ENCODE data around the gene FOSL2.

Gene FOSL2

DNA sequence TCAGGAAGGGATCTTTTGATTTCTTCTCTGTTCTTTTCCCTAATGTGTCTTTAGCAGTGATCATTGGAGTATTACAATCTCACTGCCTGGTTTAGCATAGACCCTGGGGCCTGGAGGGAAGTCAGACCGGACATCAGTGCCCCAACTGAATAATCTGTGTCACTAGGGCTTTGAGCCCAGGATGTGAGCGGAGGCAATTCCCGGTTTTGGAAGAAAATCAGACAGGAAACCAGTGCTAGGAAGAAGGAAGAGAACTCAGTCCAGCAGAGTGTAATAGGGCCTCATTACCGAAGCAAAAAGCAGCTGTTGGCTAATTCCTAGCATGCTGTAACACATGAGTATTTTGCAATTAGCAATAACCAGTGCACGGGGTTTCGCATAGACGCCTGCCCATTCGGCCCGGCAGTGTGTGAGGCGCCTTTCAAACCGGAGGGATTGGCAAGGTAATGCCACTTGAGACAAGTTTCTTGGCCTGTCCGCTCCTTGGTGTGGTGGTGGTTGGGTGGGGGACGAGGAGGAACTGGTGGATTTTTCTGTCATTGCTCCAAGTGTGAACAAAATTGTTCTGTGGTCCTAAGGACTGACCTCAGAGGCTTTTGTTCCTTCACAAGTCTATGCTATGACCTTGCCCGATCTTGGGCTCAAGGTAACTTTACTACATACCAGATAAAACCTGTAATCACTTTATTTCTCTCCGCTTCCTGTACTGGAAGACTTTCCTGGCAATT lies 2.8 kb downstream of the FOSL2 start:
- DNase-seq (ENCODE audit: low read depth), result no peak

DNA sequence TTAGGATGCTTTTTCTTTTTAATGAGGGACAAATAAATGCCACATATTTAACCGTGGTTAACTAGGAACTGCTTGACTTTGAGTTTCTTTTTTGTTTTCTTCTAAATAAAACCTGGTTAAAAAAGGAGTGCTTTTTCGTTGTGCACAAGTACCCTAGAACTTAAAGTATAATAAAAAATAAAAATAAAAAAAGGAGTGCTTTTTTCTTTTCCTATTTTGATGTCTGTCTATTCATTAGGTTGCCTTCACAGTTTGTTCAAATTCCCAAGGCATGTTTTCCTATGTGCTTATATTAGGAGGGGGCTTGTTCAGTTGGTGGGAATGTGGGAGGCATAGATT lies 4.4 kb downstream of the FOSL2 start:
- DNase-seq (ENCODE audit: low read depth), result no peak

DNA sequence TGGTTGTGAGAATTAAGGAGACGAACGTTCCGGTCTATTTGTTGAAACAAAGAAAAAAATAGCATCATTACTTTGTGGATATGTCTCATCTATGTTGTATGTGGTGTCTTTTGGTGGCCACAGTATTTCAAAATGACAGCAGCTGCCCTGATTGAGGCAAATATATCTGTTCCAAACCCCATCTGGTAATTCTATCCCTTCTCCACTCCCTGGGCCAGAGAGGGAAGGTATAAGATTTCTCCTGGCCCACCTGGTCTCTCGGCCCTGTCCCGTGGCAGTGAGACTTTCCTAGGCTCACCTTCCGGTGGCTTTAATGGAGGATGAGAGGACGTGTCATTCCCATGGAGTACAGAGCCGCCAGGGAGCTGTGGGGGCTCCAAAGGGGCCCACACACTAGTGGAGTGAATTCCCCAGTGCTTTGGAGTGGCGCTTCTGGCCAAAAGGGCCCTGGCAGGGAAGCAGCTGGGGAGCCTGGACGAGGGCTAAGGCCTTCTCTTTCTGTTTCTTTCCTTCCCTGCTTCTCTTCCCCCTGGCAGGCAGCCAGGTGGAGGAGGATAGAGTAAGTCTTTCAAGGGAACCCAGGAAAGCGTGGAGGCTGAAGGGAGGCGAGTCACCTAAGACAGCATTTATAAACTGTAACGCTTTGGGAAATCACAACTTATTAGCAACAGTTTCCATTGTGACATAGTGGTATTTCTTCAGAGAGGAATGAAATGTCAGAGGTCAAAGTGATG lies 5.6 kb downstream of the FOSL2 start:
- no peak for DNase-seq (ENCODE audit: low read depth)

DNA sequence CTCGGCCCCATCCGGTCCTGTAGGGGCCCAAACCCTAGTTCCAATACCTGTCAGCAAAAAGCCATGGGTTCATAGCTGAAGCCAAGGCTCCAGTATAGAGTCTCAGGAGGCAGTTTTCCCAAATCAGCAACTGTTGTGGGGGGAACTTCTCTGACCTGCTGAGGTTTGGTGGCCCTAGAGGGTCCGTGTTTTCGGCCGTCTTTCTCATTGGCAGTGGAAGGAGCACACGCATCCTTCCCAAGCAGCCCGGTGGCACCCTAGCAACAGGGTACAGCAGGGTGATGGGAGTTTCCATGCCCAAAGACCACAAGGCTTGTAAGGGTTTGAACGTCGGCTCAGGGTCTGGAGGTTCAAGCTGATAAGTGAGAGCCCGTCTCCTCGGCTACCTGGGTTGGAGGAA lies 6.6 kb downstream of the FOSL2 start:
- DNase-seq (ENCODE audit: low read depth), result no peak

DNA sequence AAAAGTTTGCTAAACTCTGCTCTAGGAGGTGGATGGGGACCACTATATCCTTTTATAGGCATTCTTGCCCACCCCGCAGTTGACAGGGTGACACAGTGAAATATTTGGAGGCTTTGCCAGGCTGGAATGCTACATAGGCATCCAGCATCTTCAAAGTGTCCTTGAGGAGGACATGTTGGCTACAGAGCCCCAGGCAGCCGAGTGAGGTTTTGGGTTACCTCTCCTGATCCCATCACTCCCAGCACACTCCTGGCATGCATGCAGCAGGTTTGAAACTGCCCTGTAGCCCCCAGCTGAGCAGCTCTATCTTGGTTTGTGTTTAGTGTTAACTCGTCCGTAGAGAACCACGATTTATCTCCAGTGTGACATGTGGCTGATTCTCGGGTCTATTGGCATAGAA lies 7.3 kb downstream of the FOSL2 start:
- DNase-seq (ENCODE audit: low read depth), result no peak

DNA sequence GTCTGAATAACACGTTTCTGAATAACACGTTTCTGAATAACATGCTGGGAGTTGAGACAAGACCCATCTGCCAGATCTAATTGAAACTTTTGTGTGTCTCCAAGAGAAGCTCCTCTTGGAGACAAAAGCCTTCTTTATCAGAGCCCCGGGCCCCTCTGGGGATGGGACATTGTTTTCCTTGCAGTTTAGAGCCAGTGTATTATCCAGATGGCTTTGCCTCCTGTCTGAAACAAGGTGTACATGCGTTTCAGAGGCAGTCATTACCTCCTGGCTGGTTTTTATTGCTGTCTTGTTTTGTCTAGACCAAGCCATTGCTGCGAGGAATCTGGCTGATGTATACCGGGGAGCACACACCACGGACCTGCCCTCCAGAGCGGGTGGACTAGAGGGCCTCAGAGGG lies 7.8 kb downstream of the FOSL2 start:
- DNase-seq (ENCODE audit: low read depth), result no peak

DNA sequence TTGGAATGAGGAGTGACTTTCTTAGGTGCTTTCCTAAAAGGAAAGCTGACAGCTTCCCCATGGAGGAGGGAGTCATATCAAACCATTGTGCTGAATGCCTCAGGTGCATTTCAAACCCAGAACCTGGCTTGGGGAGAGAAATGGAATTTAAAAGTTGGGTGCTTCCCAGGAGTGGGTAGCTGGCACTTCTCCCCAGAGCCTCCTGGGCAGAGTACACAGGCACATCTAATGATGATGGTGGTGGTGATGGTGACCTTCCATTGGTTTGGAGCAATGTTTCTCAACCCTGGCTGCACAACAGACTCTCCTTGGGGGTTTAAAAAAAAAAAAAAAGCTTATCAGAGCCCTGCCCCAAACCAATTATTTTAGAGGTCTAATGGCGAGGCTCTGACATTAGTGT lies 8.3 kb downstream of the FOSL2 start:
- no peak for DNase-seq (ENCODE audit: low read depth)

DNA sequence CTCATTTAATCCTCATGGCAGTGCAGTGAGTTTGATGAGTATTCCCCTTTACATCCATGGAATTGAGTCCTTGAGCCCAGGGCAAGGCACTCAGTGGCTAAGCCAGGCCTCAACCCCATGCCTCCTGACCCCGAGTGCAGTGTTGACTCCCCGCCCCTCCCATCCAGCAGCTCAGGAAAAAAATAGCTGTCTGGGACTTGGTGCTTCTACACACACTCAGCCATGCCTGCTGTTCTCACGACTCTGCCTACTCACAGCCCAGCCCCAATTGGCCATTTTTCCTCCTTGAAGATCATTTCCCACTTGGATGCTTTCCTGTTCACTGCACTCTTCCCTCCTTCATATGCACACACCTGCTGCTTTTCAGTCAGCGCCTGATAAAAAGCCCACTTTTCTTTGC lies 8.8 kb downstream of the FOSL2 start:
- DNase-seq (ENCODE audit: low read depth), result no peak

DNA sequence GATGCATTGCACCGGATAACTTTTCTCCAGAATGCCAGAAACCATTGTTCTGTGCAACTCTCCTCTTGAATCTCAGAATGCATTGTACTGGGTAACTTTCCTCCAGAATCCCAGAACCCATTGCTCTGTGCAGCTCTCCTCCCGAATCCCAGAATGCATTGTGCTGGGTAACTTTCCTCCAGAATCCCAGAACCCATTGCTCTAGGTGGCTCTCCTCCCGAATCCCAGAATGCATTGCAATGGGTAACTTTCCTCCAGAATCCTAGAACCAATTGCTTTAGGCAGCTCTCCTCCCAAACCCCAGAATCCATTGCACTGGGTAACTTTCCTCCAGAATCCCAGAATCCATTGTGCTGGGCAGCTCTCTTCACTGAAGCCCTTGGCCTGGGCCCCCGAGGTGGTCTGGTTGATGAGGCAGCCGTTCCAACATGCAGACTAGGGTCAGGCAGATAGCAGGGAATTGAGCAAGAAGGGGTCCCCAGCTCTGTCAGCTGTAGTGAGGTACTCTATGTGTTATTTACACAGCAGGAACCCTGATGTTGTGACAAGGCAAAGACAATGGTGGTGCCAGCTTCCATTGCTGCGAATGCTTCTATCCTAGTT lies 9.4 kb downstream of the FOSL2 start:
- DNase-seq (ENCODE audit: low read depth), result no peak

DNA sequence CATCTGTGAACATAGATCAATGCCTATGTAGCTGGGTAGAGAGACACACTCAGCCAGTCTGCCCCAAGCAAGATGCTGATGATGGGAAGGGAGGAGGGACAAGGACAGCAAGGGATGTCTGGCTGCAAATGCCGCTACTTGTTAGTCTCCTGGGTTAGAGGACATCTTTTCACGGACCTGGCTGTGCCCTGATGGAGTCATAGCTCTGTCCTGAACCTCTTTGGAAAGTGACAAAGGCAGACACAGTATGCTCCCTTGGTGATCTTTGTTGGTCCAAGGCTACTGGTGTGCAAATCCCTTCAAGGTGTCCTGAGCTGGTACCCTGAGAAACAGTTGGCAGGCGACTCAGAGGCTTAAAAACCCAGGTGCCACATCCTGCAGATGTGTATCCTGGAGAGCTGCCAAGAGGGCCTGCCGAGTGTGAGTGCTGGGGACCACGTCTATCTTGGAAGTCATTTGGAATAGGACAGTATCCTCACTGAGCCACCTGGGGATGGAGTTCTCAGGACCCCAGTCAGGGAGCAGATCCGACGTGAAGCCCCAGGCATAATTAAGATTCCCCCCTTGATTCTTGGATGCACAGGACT lies 10.8 kb downstream of the FOSL2 start:
- no peak for DNase-seq (ENCODE audit: low read depth)

DNA sequence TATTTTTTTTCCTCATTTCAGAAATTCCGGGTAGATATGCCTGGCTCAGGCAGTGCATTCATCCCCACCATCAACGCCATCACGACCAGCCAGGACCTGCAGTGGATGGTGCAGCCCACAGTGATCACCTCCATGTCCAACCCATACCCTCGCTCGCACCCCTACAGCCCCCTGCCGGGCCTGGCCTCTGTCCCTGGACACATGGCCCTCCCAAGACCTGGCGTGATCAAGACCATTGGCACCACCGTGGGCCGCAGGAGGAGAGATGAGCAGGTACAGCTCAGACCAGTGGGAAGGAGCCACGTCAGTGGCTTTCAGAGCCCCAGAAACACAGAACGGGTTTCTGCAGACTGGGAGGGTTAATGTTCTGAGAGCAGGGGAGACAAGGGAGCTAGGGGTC lies 11.4 kb downstream of the FOSL2 start:
- no peak for DNase-seq (ENCODE audit: low read depth)

DNA sequence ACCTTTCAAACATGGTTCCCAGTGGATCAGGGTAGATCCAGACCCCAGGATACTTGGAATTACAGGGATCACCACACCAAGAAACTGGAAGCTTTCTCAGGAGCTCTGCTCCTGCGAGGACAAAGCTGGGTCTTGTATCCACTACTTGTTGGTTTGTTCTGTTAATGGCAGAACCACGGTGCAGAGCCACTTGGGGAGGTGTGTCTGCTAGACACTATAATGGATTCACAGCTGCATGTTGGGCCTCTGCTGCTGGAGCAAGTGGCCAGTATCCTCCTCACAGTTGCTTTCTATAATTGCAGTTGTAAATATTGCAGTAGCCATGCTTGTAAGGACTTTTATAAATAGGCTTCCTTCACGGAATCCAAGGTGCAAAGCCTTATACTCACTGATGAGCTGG lies 12.9 kb downstream of the FOSL2 start:
- no peak for DNase-seq (ENCODE audit: low read depth)

DNA sequence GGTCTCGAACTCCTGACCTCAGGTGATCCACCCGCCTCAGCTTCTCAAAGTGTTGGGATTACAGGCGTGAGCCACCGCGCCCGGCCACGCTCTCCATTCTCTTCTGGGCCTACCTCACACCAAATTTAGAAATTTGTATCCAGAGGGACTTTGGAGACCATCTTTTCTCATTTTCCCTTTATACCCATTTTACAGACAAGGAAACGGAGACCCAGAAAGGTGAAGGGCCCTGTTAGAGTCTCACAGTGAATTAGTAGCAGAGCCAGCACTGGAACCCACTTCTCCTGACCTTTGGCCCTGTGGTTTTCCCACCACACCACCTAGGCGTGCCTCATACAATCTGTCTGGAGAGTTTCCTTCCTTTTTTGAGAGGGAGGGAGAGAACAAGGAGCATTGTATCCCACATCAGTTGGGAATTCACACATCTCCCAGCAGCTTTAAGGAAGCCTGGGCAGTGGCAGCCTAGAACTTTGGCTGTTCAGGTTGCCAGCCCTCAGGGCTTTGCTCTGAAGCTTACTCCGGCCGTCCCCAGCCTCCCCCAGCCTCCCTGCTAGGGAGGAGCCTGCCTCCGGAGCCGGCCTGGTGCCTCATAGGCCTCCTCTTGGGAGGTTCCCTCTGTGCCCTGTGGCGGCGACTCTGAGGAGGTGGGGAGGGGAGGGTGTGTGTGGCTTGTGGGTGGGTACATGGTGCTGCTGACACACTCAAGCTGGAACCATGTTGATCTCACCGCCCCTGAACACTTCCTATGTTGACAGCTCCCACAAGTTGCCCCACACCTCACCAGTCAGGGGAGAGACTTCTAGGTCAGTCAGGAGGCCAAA lies 13.8 kb downstream of the FOSL2 start:
- DNase-seq (ENCODE audit: low read depth), result peak; percentile 30

DNA sequence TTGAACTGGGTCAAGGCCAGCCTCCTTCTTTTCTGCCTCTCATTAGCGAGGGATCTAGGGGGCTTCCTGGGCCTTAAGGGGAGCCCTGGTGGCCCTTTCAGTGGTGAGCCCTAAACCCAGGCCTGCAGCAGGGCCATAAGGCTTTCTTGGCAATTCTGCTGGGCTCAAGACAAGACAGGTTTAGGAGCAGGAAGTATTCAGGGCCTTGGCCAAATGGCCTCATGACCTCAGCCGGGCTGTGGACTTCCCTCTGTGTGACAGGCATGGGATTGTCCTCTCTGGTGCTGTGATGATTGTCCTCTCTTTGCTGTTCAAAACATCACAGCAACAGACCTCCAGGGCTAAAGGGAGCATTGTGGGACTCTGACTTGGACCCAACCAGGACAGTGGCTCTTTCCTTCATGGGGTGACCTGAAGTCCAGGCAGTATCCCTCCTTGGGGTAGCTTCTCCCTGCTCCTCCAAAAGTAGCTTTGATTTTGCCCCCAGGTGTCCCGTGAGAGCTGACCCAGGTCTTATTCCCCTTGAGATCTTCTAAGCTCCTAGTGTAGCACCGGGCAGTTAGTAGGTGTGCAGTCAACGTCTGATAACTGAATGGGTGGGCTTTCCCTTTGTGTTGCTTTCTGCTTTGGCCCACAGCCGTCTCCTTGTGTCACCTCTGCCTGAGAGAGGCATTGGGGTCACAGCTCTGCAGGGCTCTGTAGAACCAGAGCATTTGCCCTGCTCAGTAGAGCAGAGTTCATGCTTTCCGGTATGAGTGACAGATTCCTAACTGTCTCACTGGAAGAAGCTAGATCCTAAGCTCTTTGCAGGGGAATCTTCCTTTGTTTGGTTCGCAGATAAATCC lies 14.7 kb downstream of the FOSL2 start:
- DNase-seq (ENCODE audit: low read depth), result no peak

DNA sequence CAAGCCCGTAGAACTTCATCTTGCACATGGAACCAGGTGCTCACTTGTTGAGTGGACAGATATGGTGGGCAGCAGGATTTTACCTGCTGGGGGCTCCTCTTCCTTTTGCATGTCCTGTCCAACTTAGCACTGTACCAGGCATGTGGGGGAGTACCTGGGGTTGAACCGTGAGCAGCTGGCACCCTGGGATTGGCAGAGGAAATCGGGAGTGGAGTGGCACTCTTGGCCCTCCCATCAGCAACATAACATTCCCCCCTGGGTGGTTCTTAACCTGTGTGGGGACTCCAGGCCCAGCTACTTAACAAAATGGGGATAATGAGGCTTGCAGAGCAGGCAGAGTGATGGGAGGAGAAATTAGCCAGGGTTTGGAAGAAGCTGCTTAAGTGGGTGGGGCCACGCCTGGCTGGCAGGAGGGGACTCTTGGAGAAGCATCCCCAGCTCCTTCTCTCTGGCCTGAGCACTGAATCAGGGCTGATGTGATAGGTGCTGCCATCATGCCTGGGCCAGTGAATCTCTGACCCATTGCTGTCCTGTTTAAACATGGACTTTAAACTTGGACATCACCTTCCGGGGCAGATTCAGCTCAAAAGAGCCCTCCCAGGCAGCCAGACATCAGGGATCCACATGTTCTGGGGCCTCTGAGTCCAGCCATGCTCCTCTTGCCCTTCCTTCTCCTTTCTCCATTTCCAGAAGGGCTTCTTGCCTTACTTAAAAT lies 15.5 kb downstream of the FOSL2 start:
- no peak for DNase-seq (ENCODE audit: low read depth)

DNA sequence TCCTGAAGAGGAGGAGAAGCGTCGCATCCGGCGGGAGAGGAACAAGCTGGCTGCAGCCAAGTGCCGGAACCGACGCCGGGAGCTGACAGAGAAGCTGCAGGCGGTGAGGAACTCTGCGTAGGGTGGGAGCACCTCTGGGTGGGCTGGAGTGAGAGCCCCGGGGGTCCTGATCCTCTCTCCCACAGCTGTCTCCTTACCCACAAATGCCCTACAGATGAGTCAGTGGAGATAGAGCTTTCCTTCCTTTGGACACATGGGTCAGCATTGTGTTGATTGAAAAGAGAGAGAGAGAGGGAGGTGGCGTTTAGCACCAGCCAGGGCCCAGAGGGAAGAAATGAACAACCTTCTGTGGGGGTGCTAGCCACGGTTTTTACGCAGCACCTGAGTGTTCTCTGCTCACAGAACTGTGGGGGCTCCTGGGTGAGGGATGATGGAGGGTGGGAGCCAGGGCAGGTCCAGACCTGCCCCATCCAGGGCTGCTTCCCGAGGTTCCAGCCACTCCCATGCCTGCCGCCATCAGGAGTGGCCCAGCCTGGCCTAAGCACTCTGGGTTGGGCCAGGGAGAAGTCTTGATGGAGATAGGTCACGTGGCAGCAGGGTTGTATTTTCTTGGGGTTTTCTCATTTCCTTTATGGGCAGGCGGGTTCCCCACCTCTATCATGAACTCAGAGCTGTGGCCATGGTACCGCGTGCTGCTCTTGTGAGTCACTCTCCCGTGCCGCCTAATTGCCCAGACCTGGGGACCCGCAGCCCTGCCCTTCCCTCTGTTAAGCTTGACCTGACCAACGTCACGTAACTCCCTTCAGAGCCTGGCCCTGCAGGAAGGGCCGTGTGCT lies 16.3 kb downstream of the FOSL2 start:
- DNase-seq (ENCODE audit: low read depth), result peak; percentile 55

DNA sequence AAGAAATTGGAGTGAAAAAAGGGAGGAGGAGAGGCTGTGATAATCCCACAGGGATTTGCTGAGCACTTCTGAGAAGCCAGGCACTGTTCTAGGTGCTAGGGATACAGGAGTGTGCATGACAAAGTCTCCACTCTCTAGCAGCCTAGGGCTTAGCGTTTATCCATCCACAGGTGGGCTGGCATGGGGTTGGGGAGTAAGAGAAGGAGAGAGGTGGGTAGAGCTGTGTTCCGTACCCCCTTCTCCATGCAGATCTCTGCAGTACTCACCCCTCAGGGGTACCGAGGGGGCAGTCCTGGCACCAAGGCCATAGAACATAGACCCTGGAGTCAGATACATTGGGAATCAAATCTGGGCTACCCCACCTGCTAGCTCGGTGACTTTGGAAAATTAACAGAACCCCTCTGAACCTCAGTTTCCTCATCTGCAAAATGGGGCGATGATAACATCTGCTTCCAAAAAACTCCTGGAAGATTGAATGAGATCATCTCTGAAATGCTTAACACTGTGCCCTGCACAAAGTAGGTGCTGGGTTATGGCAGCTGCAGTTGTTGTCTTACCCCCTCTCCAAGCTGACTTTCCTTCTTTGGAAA lies 18.6 kb downstream of the FOSL2 start:
- no peak for DNase-seq (ENCODE audit: low read depth)

DNA sequence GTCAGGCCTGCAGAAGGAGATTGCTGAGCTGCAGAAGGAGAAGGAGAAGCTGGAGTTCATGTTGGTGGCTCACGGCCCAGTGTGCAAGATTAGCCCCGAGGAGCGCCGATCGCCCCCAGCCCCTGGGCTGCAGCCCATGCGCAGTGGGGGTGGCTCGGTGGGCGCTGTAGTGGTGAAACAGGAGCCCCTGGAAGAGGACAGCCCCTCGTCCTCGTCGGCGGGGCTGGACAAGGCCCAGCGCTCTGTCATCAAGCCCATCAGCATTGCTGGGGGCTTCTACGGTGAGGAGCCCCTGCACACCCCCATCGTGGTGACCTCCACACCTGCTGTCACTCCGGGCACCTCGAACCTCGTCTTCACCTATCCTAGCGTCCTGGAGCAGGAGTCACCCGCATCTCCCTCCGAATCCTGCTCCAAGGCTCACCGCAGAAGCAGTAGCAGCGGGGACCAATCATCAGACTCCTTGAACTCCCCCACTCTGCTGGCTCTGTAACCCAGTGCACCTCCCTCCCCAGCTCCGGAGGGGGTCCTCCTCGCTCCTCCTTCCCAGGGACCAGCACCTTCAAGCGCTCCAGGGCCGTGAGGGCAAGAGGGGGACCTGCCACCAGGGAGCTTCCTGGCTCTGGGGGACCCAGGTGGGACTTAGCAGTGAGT lies 19.4 kb downstream of the FOSL2 start:
- DNase-seq (ENCODE audit: low read depth), result no peak

DNA sequence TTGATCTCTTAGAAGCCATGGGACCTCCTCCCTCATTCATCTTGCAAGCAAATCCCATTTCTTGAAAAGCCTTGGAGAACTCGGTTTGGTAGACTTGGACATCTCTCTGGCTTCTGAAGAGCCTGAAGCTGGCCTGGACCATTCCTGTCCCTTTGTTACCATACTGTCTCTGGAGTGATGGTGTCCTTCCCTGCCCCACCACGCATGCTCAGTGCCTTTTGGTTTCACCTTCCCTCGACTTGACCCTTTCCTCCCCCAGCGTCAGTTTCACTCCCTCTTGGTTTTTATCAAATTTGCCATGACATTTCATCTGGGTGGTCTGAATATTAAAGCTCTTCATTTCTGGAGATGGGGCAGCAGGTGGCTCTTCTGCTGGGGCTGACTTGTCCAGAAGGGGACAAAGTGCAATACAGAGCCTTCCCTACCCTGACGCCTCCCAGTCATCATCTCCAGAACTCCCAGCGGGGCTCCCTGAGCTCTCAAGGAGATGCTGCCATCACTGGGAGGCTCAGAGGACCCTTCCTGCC lies 20.0 kb downstream of the FOSL2 start:
- no peak for DNase-seq (ENCODE audit: low read depth)

All from activated T-cell treated with anti-CD3 and anti-CD28 coated beads for 1 hour (primary cell).